Heart left ventricle (tissue), 16 donors: ENCODE data around the gene ZNF766. TPM values are rescaled to one million over a fixed set of nuclear protein-coding genes. Genes with fewer than 3 reads are reported as not detected.

Experiments used
- ATAC-seq, 4 donors: fragments of 200-7000 bp; cut with Tn5 transposase; one replicate each; pipeline ENCODE4 v1.9.1; 2020 to 2022; ENCODE audit warnings: moderate library complexity in 4 of 4, mild to moderate bottlenecking in 3 of 4, moderate number of reproducible peaks in 1 of 4
- DNase-seq, 5 donors: peaks; one replicate each; pipeline ENCODE4 v3.0.0-alpha.2; 2020
- H3K27ac ChIP-seq, 12 donors: fragments of 200-600 bp; sonication (generic) in 4 of 12; one replicate each; pipeline versions ENCODE4 v1.5.0 to v1.8.0; 2016 to 2022; ENCODE audit warnings: mild to moderate bottlenecking in 2 of 12
- H3K27me3 ChIP-seq, 9 donors: fragments of 200-600 bp; sonication (generic) in 2 of 9; one replicate each; pipeline versions ENCODE4 v1.5.1 to v1.8.0; 2016 to 2022; ENCODE audit warnings: mild to moderate bottlenecking in 3 of 9
- H3K36me3 ChIP-seq, 9 donors: fragments of 200-600 bp; sonication (generic) in 2 of 9; one replicate each; pipeline versions ENCODE4 v1.5.0 to v1.8.0; 2018 to 2022; ENCODE audit warnings: mild to moderate bottlenecking in 2 of 9
- H3K4me1 ChIP-seq, 12 donors: fragments of 200-600 bp; sonication (generic) in 4 of 12; one replicate each; pipeline versions ENCODE4 v1.5.0 to v1.8.0; 2016 to 2022; ENCODE audit warnings: mild to moderate bottlenecking in 3 of 12
- H3K4me3 ChIP-seq, 12 donors: fragments of 200-600 bp; sonication (generic) in 4 of 12; one replicate each; pipeline versions ENCODE4 v1.5.0 to v1.8.0; 2017 to 2022; ENCODE audit warnings: mild to moderate bottlenecking in 9 of 12, moderate library complexity in 4 of 12
- H3K9me3 ChIP-seq, 12 donors: fragments of 200-600 bp; sonication (generic) in 4 of 12; one replicate each; pipeline versions ENCODE4 v1.5.0 to v1.8.0; 2016 to 2022; ENCODE audit warnings: mild to moderate bottlenecking in 1 of 12
- CTCF ChIP-seq, 12 donors: fragments of 200-600 bp; sonication (generic) in 4 of 12; IDR thresholded peaks; one replicate each; pipeline versions ENCODE4 v1.5.0 to v1.8.0; 2018 to 2022; ENCODE audit warnings: antibody characterized with exemption in 12 of 12, mild to moderate bottlenecking in 5 of 12
- POLR2A ChIP-seq, 2 donors: fragments of 450-650 bp; IDR thresholded peaks; one replicate each; pipeline ENCODE4 v1.6.1; 2017; ENCODE audit warnings: antibody characterized with exemption in 2 of 2, mild to moderate bottlenecking in 2 of 2, moderate library complexity in 2 of 2
- WGBS, 4 donors: extraction: QIAGEN DNeasy Blood & Tissue Kit in 2 of 4; methylation state at CpG; one replicate each; pipeline versions ENCODE4 v1.1.5 to v1.1.7; 2013 to 2018; 5-methylcytosine and 5-hydroxymethylcytosine counted together
- intact Hi-C, 10 donors: fragments of 100-400 bp; cut with DNase I; formaldehyde crosslinking; loops; one replicate each; pipeline versions ENCODE4 v1.11.1 to v1.14.2; 2022
- polyA plus RNA-seq, 2 donors: library from polyadenylated mRNA; stranded (reverse); fragments of 200-250 nt; gene quantifications; one replicate each; pipeline ENCODE4 v1.2.3, GENCODE V29; 2013
- total RNA-seq, 9 donors: library from RNA; depleted of rRNA in 2 of 9; stranded (reverse); fragments of >200 nt in 2 of 9; fragmentation: NEBNext Ultra II Directional in 3 of 9; extraction: Animal tissue kit (Norgen Biotek cat#: 25700) in 3 of 9; gene quantifications; one replicate each; pipeline versions ENCODE4 v1.1.0 to v1.2.4, GENCODE V29; 2016 to 2023
- donor health status: ischemic (EF 13 %, LVEDD 7.1; RV severe dilation, severe dysfunction).
- donor health status: healthy with polysubstance abuse.
- donor health status: DM: no; HTN: yes; CAD: no.
- donor health status: DM: no; HTN: no; CAD: no.
- donor health status: ischemic (EF 25% LVEDD 6.9; RV normal size, moderate dysfunction).
- donor health status: ischemic (EF 25% LVEDD 5.7; RV mildly dilated, moderate dysfunction).
- donor health status: healthy.
- donor health status: DM: yes; HTN: yes; CAD: no.
- donor health status: ischemic (EF 35%, LVEDD 5.7; RV mildly dilated, moderate dysfunction).
- donor health status: nonischemic (EF 11% LVEDD 7.7; RV severe dilation, severe dysfunction).
- donor health status: DM: yes; HTN: yes; CAD: no.
- donor health status: PGD.
- donor health status: ischemic (EF 29% LVEDD 5.4; RV normal size, mild dysfunction).
- donor health status: nonischemic (EF 23%, LVEDD 6.1; RV moderate dilation, normal function).

The ZNF766 gene
- total and polyA plus RNA-seq, 11 donors = 2.9 to 16.6 (median 9.4) TPM

GRCh38 chr19:52322429-52322828, 53.0 kb downstream of the ZNF766 start:
- Histone ChIP-seq H3K4me1 (no peaks in the 10 kb centered on the region), H3K9me3 (peaks cover 0 to 100% (median 99%) of the 10 kb centered on the region in 12 donors), H3K36me3 (peaks cover 21 to 70% (median 54%) of the 10 kb centered on the region in 9 donors), H3K27me3 (no peaks in the 10 kb centered on the region), H3K27ac (no peak overlapping the region), H3K4me3 (no peak overlapping the region)
- intact Hi-C loops = no loop called here
- no peak for ATAC-seq
- 93 to 99% (median 97%) methylated on average over 6 of the region's 6 CpGs for WGBS, 4 donors
- no peak for TF ChIP-seq POLR2A (IDR thresholded peaks at IDR 0.05)
- TF ChIP-seq CTCF (IDR thresholded peaks at IDR 0.05) = no peak
- DNase-seq = no peak

- no peak overlapping the region for H3K4me3 ChIP-seq
- peaks cover 0 to 89% (median 64%) of the 10 kb centered on the region in 12 donors for H3K9me3 ChIP-seq
- no peak for ATAC-seq
- WGBS, 4 donors = 85 to 94% (median 90%) methylated on average over 10 of the region's 10 CpGs
- H3K27ac ChIP-seq = no peak overlapping the region
- H3K4me1 ChIP-seq = peaks cover 0 to 7% (median 1%) of the 10 kb centered on the region in 12 donors
- no peak for DNase-seq
- H3K27me3 ChIP-seq = no peaks in the 10 kb centered on the region
- no peaks in the 10 kb centered on the region for H3K36me3 ChIP-seq
- TF ChIP-seq POLR2A (IDR thresholded peaks at IDR 0.05) (no peak), CTCF (IDR thresholded peaks at IDR 0.05) (no peak)
- intact Hi-C loops = loop anchor here in 1 of 10 donors (5.0 kb wide), 1 partner anchor 34 kb away; the partner anchor contains the start of gene ZNF480
Observed at GRCh38 chr19:52331757-52332156, 62.4 kb downstream of the ZNF766 start.

GRCh38 chr19:52335768-52336116, 66.4 kb downstream of the ZNF766 start:
- intact Hi-C loops = loop anchor here in 2 of 10 donors (5.0 kb wide), 1 partner anchor 38 kb away; the partner anchor contains the start of gene ZNF480 (in 2 of the 2)
- peak overlapping the region; percentile 57 to 98 (median 81) for H3K4me3 ChIP-seq
- H3K27me3 ChIP-seq = no peaks in the 10 kb centered on the region
- DNase-seq (no peak), ATAC-seq (peak; percentile 31 to 47 (median 44))
- WGBS, 4 donors = 48 to 55% (median 49%) methylated on average over 7 to 9 of the region's 9 CpGs
- TF ChIP-seq CTCF (IDR thresholded peaks at IDR 0.05) (no peak), POLR2A (IDR thresholded peaks at IDR 0.05) (no peak)
- peak overlapping the region in 11 of 12 donors; percentile 54 to 89 (median 77) for H3K27ac ChIP-seq
- H3K36me3 ChIP-seq = no peaks in the 10 kb centered on the region
- peaks cover 0 to 51% (median 32%) of the 10 kb centered on the region in 12 donors for H3K9me3 ChIP-seq
- H3K4me1 ChIP-seq = peaks cover 0 to 19% (median 7%) of the 10 kb centered on the region in 12 donors

- Histone ChIP-seq H3K9me3 (peaks cover 0 to 45% (median 27%) of the 10 kb centered on the region in 12 donors), H3K27ac (peak within 1 kb of the TSS; percentile 51 to 89 (median 78)), H3K36me3 (no peaks in the 10 kb centered on the region), H3K27me3 (no peaks in the 10 kb centered on the region), H3K4me1 (peaks cover 0 to 19% (median 7%) of the 10 kb centered on the region in 12 donors), H3K4me3 (peak within 1 kb of the TSS; percentile 57 to 98 (median 81))
- 0 to 1% (median 0%) methylated on average over 44 to 55 of the region's 55 CpGs for WGBS, 4 donors
- ATAC-seq (peak; percentile 99 to 100 (median 100)), DNase-seq (peak; percentile 92 to 94 (median 93))
- TF ChIP-seq CTCF (IDR thresholded peaks at IDR 0.05) (no peak), POLR2A (IDR thresholded peaks at IDR 0.05) (peak in 1 of 2 donors; percentile 78)
- intact Hi-C loops = loop anchor here in 2 of 10 donors (5.0 kb wide), 1 partner anchor 39 kb away; the partner anchor contains the start of gene ZNF480 (in 2 of the 2)
Observed at GRCh38 chr19:52336117-52336790, 66.9 kb downstream of the ZNF766 start, which contains the start of gene ZNF610. ZNF610 (plus strand) TSS chr19:52336243; CDS start chr19:52349173, 12,930 bp downstream.
